Right forelimb (tissue), 1 donor: Measurements from ENCODE around the gene GAB2.
A peak's percentile ranks its signal among the peaks of the same experiment; 100 is the strongest.
"Not testable (repeated sequence)": the region's sequence is repeated elsewhere in the genome, so short reads cannot be mapped to it uniquely, and the experiment has no call there.

Source experiments
- DNase-seq: peaks from one replicate; pipeline ENCODE4 v3.0.0-alpha.2; 2018

GAB2 gene

DNA sequence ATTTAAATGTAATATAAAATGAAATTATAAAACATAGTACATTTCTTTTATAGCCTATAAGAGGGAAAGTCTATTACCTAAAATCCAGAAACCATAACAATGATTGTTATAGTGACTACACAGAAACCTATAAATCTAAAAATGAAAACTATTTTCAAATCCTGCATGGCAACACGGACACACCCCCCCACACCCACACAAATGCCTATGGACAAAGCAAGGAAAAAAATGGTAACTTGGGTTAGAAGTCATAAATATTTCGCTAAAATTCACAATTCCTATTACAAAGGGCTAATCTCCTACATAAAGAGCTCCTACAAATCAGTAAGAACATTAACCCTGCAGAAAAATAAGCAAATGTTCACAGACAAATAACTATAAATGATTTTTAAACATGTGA lies 56.4 kb downstream of the GAB2 start:
- DNase-seq: no peak

GRCh38 chr11:78359921-78360320 lies 57.7 kb downstream of the GAB2 start:
- DNase-seq: no peak

- DNase-seq: not testable (repeated sequence)
Measured at GRCh38 chr11:78357924-78358323, 59.7 kb downstream of the GAB2 start.

DNA sequence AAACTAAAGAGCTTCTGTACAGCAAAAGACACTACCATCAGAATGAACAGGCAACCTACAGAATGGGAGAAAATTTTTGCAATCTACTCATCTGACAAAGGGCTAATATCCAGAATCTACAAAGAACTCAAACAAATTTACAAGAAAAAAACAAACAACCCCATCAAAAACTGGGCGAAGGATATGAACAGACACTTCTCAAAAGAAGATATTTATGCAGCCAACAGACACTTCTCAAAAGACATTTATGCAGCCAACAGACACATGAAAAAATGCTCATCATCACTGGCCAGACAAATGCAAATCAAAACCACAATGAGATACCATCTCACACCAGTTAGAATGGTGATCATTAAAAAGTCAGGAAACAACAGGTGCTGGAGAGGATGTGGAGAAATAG lies 60.2 kb downstream of the GAB2 start:
- DNase-seq: not testable (repeated sequence)

DNA sequence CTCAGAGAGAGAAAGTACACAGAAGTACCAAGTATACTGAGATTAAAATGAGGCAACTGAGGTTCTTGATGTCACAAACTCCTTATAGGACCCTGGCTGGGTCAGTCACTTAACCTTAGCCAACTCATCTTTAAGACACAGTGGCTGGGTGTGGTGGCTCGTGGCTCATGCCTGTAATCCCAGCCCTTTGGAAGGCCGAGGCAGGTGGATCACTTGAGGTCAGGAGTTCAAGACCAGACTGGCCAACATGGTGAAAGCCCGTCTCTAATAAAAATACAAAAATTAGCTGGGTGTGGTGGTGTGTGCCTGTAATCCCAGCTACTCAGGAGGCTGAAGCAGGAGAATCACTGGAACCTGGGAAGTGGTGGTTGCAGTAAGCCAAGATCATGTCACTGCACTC lies 61.9 kb downstream of the GAB2 start:
- not testable (repeated sequence) for DNase-seq

GRCh38 chr11:78355309-78355705 lies 62.3 kb downstream of the GAB2 start:
- no peak for DNase-seq

DNA sequence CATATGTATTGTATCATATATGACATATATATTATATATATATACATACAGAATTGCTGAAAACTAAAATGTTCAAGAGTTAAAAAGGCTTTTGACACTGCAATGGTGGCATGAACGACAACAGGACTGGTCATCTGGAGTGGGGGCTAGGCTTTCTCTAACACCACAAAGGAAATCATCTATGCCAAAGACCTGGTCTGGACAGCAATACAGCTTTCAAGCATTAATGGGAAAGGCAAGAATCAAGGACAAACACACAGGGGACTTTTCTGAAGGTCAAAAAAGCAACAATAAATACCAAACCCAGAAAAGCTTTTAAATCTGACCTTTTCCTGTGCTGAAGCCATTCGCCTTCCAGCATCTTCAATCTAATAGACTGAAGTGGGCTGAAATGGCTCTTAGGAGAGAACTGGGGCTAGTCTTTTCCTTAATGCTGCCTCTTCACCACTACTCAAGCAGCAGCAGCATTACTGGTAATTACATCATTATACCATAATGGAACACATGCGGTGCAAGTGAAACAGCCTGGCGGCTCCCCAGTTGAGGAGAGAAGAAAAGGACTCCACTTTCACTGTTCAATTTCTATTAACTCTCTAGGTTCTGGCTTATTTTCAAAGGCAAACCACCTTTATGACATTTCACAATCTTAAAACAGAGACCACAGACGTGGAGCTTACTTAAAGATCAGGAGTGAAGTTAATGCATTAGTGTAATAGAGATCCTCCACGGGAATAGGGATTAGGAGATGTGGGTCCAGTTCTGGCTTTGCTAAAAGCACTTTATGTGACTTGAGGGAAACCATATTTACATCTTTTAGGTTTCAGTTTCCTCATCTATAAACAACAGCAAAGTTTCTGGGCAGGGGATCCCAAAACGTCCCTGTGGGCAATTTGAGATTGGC lies 63.0 kb downstream of the GAB2 start:
- no peak for DNase-seq

DNA sequence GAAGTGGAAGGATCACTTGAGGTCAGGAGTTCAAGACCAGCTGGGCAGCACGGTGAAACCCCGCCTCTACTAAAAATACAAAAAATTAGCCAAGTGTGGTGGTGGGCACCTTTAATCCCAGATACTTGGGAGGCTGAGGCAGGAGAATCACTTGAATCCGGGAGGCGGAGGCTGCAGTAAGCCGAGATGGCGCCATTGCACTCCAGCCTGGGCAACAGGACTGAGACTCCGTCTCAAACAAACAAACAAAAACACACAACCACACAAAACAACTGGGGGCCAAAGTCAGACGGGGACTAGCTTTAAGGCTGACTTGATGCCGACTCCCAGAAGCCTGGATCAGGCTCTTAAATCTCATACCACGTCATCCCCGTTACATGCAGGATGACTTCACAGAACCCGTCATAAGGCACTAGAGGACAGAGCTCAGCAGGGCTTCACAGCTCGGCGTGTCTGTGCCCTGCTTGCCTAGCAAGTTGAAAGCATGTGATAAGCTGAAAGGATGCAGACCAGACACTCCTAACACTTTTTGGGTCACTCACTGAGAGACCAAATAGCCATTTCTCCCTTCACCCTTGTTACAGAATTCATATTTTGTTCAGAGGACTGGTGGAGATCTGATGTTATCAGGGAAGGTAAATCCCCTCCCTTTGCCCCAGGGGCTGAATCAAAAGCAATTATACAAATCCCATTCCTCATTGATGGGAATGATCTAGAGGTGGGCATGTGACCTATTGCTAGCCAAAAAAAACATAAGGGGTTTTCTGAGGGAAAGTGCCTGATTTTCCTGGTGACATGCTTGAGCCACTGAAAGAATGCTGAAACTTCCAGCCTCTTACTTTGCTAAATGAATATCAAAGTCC lies 65.4 kb downstream of the GAB2 start:
- no peak for DNase-seq

GRCh38 chr11:78351193-78351592 lies 66.4 kb downstream of the GAB2 start:
- no peak for DNase-seq

DNA sequence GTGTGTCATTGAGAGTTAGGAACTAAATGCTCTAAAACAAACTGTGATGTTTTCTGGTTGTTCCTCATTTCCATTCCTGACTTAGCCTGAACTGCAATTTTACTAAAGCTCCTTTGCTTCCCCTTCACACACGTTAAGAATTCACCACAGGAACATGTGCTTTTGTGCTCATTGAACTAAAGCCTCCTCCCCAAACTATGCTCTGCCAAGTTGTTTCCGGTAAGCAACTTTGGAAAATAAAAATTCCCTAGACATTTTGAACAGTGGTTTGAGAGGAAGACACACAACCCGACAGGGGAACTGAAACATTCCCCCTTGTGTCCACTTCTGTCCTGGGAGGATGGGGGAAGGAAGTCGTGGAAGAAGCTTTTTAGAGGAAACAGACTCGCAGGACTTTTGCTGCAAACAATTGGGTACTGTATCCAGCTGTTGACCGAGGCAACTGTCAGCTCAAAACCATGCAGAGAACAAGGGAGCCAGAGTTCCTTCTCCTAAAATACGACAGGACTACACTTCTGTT lies 66.9 kb downstream of the GAB2 start:
- peak; percentile 64 for DNase-seq

- DNase-seq: no peak
Measured at GRCh38 chr11:78350091-78350645, 67.5 kb downstream of the GAB2 start.

- DNase-seq: no peak
Measured at GRCh38 chr11:78349624-78350023, 68.0 kb downstream of the GAB2 start.

DNA sequence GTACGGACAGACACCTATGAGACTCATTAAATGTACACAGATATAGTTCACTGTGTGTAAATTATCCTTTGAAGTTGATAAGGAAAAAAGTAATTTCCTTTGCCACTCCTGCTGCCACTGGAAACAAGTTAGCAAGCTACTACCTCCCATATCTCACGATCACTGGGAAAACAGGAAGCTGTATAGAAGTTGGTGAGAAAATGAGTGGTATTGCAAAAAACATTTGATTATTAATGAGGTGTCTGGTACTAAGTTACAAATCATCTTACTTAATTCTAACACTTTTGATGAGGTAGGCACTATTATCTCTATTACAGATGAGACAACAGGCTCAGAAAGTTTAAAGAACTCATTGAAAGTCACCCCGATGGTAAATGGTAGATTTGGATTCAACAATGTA lies 68.5 kb downstream of the GAB2 start:
- DNase-seq: no peak

DNA sequence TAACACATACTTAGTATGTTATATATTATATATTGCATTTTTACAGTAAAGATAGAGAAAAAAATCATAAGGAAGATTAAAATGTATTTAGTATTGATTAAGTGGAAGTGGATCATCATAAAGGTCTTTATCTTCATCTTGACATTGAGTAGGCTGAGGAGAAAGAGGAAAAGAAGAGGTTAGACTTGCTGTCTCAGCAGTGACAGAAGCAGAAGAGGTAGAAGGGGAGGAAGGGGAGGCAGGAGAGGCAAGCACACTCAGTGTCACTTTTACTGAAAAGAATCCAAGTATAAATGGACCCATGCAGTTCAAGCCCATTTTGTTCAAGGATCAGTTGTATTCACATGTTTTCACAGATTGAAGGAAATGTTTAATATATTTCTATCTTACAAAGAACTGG lies 69.7 kb downstream of the GAB2 start:
- DNase-seq: no peak

GRCh38 chr11:78346799-78347198 lies 70.8 kb downstream of the GAB2 start:
- no peak for DNase-seq

- no peak for DNase-seq
Measured at GRCh38 chr11:78345450-78345849, 72.2 kb downstream of the GAB2 start.

DNA sequence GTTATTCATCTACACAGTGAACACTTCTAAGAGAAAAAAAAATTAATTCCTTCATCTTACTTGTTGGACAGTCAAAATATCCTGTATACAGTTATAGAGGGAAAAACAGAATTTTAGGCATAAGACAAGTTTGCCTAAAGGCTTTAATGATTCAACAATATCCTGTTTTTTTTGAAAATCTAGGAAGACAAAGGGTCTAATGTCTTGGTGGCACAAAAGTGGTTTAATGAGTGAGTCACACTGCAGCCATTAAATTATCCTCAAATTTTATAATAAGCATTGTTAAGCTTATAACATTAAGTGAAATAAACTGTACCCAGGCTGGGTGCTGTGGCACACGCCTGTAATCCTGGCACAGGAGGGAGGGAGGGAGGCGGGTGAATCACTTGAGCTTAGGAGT lies 72.9 kb downstream of the GAB2 start:
- DNase-seq: no peak

DNA sequence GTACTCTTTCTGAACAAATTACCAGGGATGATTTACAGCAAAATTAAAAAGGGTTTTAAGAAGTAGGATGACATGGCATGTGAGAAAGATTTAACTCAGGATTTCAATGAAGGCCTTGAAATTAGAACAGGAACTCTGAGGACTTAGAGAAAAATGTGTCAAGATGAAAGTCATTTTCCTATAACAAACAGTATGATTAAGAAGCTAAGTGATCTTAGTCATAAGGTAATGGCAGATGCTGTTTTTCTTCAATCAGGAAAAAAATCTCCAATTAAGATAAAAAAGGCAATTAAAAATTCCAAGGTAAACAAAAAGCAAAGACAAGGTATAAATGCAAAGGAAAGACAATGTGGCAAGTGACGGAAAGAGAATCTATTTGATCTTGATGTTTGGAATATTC lies 73.5 kb downstream of the GAB2 start:
- DNase-seq: no peak

- DNase-seq: no peak
Measured at GRCh38 chr11:78343303-78343702, 74.3 kb downstream of the GAB2 start.

DNA sequence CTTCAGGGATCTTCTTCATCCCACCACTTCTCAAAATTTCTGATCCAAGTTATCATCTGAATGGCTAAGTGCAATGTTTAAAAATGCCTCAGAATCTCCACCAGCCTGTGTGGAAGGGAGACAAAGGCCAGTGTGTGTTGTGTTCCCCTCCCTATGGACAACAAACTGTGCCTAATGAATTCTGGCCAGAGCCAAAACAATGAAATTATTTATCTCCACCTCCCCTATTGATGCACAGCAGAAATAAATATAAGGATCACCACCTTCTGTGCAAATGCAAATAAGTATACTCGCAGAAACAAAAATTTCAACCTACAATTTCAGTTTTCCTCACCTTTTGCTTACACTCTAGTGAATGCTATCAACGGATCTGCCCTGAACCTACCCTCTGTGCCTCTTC lies 75.8 kb downstream of the GAB2 start:
- no peak for DNase-seq

GRCh38 chr11:78340530-78340929 lies 77.1 kb downstream of the GAB2 start:
- DNase-seq: no peak

DNA sequence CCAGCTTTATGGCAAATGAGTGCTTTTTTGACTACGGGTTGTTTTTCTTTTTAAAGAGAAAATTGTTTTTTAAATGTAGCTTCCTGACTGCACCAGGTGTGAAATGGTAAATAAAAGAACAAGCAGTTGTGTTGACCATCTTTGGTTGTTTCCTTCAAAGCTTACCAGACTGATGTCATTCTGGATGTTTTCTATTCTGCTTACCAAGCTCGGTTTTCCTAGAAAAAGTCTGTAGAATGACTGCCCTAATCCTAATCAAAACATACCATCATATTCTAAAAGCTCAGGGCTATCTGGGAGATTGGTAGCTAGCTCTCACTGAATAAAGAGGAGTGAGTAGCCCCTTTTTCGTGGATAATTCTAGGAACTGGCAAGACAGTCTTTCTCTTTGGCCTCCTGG lies 77.7 kb downstream of the GAB2 start:
- no peak for DNase-seq

GRCh38 chr11:78339483-78339882 lies 78.1 kb downstream of the GAB2 start:
- DNase-seq: no peak
